Ectodermal cell (in vitro differentiated cells): ENCODE measurements around the gene TNS1.

Experiments
- H3K27ac ChIP-seq: 2 replicates; pipeline ENCODE4 v1.7.0; 2013; ENCODE audit warnings: mild to moderate bottlenecking, low read depth, low read length; ENCODE audit not compliant: insufficient read depth, poor library complexity, severe bottlenecking
- H3K27me3 ChIP-seq: 2 replicates; pipeline ENCODE4 v1.7.0; 2013; ENCODE audit warnings: mild to moderate bottlenecking, low read length; ENCODE audit not compliant: insufficient read depth, control insufficient read depth, poor library complexity, severe bottlenecking
- H3K36me3 ChIP-seq: one replicate; pipeline ENCODE4 v1.7.0; 2013; ENCODE audit warnings: low read length; ENCODE audit not compliant: control insufficient read depth, insufficient read depth
- H3K4me1 ChIP-seq: one replicate; pipeline ENCODE4 v1.7.0; 2013; ENCODE audit warnings: low read length; ENCODE audit not compliant: control insufficient read depth, insufficient read depth
- H3K4me3 ChIP-seq: 2 replicates; pipeline ENCODE4 v1.7.0; 2013; ENCODE audit warnings: low read depth, low read length, control low read depth; ENCODE audit not compliant: insufficient read depth
- H3K9me3 ChIP-seq: 2 replicates; pipeline ENCODE4 v1.7.0; 2013; ENCODE audit warnings: mild to moderate bottlenecking, low read length, moderate library complexity; ENCODE audit not compliant: control insufficient read depth
- WGBS, 2 experiments: methylation state at CpG; one replicate each; pipeline ENCODE4 v1.1.7; 2013; ENCODE audit warnings: missing lambda C conversion rate in 2 of 2; 5-methylcytosine and 5-hydroxymethylcytosine counted together

TNS1 gene

DNA sequence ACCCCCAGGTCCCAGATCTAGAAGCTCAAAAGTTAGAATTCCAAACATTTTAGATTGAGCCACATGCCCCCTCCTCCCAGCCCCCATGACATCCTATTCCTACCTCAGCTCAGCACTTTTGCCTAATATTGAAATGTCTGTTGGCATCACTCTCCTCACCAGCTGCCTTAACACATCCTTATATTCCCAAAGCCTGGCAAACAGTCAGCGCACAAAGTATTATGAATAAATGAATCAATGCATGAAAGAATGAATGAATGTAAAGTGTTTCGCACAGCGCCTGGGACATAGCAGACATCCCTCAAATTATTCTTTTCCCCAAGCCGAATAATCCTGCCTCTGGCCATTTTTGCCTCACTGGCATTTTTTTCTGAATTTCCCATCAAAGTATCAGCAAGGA, 175.8 kb downstream of the TNS1 start:
- no peaks in the 10 kb centered on the region for H3K36me3 ChIP-seq
- no peak overlapping the region for H3K4me3 ChIP-seq
- no peak overlapping the region for H3K27ac ChIP-seq
- peaks cover 22% of the 10 kb centered on the region for H3K27me3 ChIP-seq
- H3K4me1 ChIP-seq: peaks cover 6% of the 10 kb centered on the region
- no peaks in the 10 kb centered on the region for H3K9me3 ChIP-seq
- 95 to 99% methylated on average over 3 to 4 of the region's 4 CpGs for WGBS, 2 experiments

DNA sequence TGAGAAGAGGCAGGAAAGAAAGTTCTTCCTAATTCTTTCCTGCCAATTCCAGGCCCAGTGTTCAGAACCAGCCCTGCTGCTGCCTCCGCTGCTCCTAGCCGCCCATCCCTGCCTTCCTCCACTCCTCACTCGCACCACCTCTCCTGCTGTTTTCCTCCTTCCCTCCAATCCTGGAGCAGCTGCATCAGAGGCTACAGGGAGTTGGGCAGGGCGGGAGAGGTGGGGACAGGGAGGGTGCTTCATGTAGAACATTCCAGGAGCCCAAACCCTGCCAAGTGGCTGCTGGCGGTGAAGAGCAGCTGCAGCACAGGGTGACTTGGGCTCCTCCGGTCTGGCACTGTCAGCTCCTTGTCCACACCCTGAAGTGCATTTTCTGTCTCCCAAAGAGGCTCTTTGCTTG, 176.3 kb downstream of the TNS1 start:
- no peak overlapping the region for H3K4me3 ChIP-seq

DNA sequence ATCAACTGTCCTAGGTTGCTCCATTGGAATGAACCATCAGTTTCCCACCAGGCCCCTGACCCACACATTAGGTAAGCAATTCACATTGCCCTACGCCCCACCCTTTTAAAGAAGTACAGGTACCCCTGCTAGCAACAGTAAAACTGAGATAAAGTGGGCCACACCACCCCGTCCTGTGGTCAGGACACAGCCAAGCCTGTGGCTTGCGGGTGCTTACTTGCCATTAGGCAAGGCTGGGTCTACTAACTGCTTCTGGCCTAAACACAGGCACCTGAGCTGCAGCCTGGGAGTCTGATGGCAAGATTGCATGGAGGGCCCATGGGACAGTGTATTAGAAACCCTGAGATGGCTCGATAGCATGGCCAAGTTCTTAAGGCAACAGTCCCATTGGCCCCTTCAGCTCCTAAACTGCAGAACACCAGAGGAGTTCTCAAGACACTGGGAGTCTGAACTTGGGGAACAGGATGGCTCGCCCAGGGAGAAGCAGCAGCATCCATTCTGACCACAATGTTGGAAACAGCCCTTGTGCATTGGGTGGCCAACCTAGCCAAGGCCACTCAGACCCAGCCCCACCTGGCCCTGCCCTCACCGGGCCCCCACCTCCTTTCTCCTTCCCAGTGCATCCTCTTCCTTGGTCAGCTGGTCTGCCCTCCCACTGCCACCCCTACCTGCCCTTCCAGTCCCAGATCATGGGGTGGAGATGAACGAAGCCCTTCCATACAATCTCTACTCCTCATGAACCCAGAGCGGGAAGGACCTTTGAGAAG, 177.1 kb downstream of the TNS1 start:
- peaks cover 27% of the 10 kb centered on the region for H3K27me3 ChIP-seq
- H3K27ac ChIP-seq: no peak overlapping the region
- H3K4me1 ChIP-seq: peaks cover 9% of the 10 kb centered on the region
- H3K36me3 ChIP-seq: no peaks in the 10 kb centered on the region
- no peak overlapping the region for H3K4me3 ChIP-seq
- WGBS, 2 experiments: 91 to 92% methylated on average over 8 of the region's 8 CpGs
- no peaks in the 10 kb centered on the region for H3K9me3 ChIP-seq

More for the DNA sequence above, 176.3 kb downstream of the TNS1 start:
- 73 to 79% methylated on average over 6 of the region's 6 CpGs for WGBS, 2 experiments
- no peaks in the 10 kb centered on the region for H3K36me3 ChIP-seq
- peaks cover 22% of the 10 kb centered on the region for H3K27me3 ChIP-seq
- peaks cover 6% of the 10 kb centered on the region for H3K4me1 ChIP-seq
- H3K27ac ChIP-seq: no peak overlapping the region
- H3K9me3 ChIP-seq: no peaks in the 10 kb centered on the region

DNA sequence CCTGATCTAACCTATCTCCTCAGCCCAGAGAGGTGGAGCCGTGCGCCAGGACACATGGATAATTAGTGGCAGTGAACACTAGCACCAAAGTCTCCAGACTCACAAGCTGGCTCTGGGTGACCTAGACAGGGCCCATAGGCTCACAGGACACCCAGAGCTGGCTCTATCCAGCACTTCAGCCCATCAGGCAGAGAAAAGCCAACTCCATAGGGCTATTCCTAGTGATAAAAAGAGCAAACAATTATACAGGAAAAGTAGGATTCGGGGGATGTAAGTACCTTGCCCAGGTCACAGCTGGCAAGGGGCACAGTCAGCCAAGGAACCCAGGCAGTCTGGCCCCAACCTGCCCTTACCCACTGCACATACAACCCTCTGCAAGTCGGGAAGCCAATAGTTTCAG, 178.6 kb downstream of the TNS1 start:
- 94 to 95% methylated on average over 4 of the region's 4 CpGs for WGBS, 2 experiments
- no peaks in the 10 kb centered on the region for H3K9me3 ChIP-seq
- H3K27ac ChIP-seq: no peak overlapping the region
- peaks cover 27% of the 10 kb centered on the region for H3K27me3 ChIP-seq
- no peaks in the 10 kb centered on the region for H3K36me3 ChIP-seq
- H3K4me1 ChIP-seq: peaks cover 15% of the 10 kb centered on the region
- H3K4me3 ChIP-seq: no peak overlapping the region

DNA sequence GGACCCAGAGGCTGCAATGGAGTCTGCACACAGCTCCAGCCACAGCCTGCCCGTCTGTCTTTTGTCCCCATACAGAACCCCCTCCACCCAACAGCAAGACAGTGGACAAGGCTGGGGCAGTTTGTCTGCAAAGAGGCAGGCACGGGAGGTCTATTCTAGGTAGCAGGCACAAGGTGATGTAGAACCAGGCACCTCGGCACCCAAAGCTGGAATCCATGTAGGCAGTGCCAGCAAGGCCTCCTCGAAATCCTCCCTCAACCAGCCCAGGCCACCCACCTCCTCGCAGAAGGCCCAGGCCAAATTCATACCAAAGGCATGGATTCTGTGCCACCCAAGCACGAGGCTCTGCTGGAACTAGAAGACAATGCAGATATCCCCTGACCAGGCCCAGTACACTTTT, 179.2 kb downstream of the TNS1 start:
- Histone ChIP-seq H3K4me3 (no peak overlapping the region), H3K4me1 (peaks cover 15% of the 10 kb centered on the region), H3K27ac (no peak overlapping the region), H3K27me3 (peaks cover 33% of the 10 kb centered on the region), H3K36me3 (no peaks in the 10 kb centered on the region), H3K9me3 (no peaks in the 10 kb centered on the region)
- WGBS, 2 experiments: 91 to 93% methylated on average over 6 of the region's 6 CpGs

DNA sequence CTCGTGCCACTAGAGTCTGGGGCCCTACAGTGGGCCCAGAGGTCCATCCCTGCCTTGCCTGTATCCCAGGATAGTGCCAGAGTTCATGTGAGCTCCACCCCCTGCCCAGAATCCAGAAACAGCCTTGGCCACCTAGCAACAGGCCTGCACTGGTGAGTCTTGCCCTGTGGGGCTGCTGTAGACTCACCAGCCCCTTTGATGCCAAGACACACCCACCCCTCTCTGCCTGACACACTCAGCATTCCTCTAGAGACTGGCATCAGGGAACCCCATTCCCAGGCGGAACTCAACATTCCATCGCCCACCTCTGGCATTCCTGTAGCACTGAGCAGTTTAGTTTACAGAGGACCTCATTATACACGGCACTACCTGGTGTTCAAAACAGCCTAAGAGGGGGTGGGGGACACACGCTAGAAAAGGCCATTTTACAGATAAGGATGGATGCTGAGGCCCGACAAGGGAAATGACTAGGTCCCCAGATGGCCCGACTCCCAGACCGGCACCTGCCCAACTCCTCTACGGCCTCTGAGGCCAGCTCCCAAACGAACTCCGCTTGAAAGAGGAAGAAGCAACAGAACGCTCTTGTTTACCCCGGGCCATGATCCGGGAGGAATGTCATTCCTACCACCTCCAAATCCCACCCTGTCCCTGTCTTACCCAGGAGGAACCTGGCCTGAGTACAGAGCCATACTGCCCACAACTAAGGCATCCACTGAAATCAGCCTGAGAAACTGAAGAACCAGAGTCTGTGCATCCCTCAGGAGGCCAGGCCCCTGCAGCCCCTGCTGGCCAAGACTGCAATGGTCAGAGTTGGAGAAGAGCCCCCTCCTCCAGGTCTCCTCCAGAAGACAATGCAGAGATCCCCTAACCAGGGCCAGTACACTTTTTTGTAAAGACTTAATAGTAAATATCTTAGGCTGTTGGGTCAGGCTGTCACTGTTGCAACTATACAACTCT, 180.2 kb downstream of the TNS1 start:
- Histone ChIP-seq H3K27ac (no peak overlapping the region), H3K36me3 (no peaks in the 10 kb centered on the region), H3K4me1 (peaks cover 15% of the 10 kb centered on the region), H3K9me3 (no peaks in the 10 kb centered on the region), H3K4me3 (no peak overlapping the region), H3K27me3 (peaks cover 35% of the 10 kb centered on the region)
- 91 to 95% methylated on average over 14 of the region's 14 CpGs for WGBS, 2 experiments

DNA sequence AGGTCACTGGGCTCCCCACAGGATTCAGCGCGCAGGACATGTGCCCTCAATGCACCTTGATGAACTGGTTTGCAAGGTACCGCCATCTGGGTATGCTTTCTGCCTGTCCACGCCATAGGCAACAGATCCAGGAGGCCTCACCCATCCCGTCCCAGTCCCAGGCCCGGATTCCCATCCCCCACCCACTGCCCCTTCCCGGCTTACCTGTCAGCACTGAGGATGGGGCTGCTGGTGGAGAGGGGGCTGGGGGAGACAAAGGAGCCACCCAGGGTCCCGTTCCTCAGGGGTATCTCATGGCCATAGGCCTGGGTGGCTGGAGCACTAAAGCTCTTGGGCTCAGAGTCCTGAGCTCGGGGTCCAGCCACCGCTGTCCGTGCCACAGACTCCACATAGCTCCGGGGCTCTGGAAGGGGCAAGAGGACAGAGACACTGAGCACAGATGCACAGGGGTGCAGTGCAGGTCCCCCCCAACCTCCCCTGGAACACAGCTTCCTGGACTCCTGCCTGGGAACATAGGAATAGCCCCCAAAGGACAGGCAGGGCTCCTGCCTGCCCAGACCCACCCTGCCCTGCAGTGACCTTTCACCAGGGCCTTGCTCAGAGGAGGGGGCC, 181.2 kb downstream of the TNS1 start:
- peaks cover 30% of the 10 kb centered on the region for H3K27me3 ChIP-seq
- no peaks in the 10 kb centered on the region for H3K9me3 ChIP-seq
- H3K4me1 ChIP-seq: peaks cover 15% of the 10 kb centered on the region
- H3K4me3 ChIP-seq: no peak overlapping the region
- 92 to 95% methylated on average over 12 of the region's 12 CpGs for WGBS, 2 experiments
- no peaks in the 10 kb centered on the region for H3K36me3 ChIP-seq
- H3K27ac ChIP-seq: no peak overlapping the region

DNA sequence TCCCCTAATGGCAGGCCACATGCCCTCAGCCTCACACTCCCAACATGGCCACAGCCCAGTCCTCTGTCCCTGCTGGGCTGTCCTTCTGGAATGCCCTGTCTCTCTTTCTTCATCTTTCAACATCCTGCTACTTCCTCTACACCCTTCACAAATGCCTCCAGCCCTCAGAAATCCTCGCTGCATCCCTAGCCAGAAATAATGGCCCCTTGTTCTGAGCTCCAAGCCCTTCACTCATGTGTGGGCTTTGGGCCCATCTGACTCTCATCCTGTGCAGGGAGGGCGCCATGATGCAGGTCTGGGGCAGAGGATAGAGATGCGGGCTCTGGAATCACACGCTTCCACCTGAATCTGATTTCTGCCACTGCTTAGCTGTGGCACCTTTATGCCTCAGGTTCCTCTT, 181.9 kb downstream of the TNS1 start:
- H3K4me1 ChIP-seq: peaks cover 10% of the 10 kb centered on the region
- H3K27me3 ChIP-seq: peaks cover 30% of the 10 kb centered on the region
- H3K4me3 ChIP-seq: no peak overlapping the region
- no peaks in the 10 kb centered on the region for H3K9me3 ChIP-seq
- H3K27ac ChIP-seq: no peak overlapping the region
- H3K36me3 ChIP-seq: no peaks in the 10 kb centered on the region
- WGBS, 2 experiments: 92 to 93% methylated on average over 4 of the region's 4 CpGs

DNA sequence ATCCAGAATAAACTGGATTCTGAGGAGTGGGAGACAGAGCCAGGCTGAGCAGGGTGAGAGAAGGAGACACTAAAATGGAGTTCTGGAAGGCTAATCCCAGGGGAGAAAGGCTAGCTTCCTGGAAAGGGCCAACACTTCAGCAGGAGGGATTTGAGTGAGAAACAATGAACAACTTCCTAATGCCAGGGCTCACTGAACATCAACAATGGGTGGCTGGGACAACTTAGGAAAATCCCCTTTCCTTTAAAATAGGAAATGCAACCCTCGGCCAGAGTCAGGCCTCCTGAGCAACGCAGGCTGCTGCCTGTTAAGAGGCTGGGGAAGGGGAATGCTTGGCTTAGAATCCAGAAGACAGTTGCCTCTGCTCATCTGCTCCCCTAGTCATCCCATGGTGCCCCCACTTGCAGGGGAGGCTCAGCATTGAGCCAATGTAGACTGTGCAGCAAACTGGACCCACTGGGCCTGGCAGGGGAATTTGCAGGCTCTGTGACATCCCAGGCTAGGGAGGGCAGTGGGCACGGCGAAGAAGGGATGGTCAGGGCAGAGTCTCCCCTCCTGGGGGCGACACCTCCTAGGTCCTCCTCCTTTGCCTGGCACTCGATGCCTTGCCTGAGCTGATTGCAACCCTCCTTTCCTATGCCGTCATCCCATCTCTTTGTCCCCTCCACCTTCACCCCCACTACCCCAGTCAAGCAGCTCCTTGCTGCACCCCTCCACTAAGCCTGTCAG, 182.5 kb downstream of the TNS1 start:
- Histone ChIP-seq H3K4me1 (peaks cover 10% of the 10 kb centered on the region), H3K36me3 (no peaks in the 10 kb centered on the region), H3K27ac (no peak overlapping the region), H3K27me3 (peaks cover 30% of the 10 kb centered on the region), H3K4me3 (no peak overlapping the region), H3K9me3 (no peaks in the 10 kb centered on the region)
- WGBS, 2 experiments: 72 to 84% methylated on average over 7 of the region's 7 CpGs
